ENCODE data around the gene RYR3. TPM values are rescaled to one million over a fixed set of nuclear protein-coding genes. Genes with fewer than 3 reads are reported as not detected.

RYR3 gene
- total RNA-seq, 1 donor from 2014 or later = 0.75 TPM

DNA sequence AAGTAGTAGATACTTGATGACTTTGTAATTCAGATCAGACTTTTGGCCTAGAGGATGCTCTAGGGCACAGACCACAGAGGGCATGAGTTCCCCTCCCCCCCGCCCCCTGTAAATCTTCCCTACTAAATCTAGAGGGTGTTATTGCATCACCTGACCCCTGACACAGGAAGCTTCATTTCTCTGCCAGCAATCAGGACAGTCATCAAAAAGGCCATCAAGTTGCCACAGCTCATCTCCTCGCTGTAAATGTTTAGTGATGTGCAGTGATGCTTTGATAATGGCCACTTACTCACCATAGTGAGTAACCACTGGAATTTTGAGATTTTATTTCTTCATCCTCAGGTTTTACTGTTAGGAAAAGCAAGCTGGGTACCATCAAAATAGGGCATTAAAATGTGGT lies 368.3 kb downstream of the RYR3 start:
- DNase-seq (ENCODE audit: low read depth) = peak; percentile 79
- TF ChIP-seq, protein P1, sequence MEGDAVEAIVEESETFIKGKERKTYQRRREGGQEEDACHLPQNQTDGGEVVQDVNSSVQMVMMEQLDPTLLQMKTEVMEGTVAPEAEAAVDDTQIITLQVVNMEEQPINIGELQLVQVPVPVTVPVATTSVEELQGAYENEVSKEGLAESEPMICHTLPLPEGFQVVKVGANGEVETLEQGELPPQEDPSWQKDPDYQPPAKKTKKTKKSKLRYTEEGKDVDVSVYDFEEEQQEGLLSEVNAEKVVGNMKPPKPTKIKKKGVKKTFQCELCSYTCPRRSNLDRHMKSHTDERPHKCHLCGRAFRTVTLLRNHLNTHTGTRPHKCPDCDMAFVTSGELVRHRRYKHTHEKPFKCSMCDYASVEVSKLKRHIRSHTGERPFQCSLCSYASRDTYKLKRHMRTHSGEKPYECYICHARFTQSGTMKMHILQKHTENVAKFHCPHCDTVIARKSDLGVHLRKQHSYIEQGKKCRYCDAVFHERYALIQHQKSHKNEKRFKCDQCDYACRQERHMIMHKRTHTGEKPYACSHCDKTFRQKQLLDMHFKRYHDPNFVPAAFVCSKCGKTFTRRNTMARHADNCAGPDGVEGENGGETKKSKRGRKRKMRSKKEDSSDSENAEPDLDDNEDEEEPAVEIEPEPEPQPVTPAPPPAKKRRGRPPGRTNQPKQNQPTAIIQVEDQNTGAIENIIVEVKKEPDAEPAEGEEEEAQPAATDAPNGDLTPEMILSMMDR (conservative IDR thresholded peaks at IDR 0.05; ENCODE audit: low read depth, low read length) = no peak
- no peak overlapping the region for H3K4me3 ChIP-seq (ENCODE audit: low read depth, low read length)

DNA sequence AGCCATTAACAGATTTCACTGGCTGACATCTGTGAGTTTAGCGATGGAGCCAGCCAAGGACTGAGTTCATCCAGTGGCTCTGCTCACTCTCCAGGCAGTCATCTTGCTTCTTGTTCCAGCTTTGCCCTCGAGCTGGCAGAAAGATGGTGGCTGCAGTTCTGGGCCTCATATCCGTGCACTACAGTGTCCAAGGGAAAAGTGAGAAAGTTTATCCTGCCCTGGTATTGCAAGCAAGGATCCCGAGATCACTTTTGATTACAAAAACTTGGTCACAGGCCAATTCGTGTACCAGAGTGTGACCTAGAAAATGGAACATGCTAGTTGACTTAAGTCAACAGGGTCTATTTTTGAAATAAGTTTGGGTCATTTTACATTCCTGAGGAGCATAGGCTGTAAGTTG lies 369.6 kb downstream of the RYR3 start:
- no peak for DNase-seq (ENCODE audit: low read depth)
- TF ChIP-seq, protein P1 (conservative IDR thresholded peaks at IDR 0.05; ENCODE audit: low read depth, low read length) = no peak

DNA sequence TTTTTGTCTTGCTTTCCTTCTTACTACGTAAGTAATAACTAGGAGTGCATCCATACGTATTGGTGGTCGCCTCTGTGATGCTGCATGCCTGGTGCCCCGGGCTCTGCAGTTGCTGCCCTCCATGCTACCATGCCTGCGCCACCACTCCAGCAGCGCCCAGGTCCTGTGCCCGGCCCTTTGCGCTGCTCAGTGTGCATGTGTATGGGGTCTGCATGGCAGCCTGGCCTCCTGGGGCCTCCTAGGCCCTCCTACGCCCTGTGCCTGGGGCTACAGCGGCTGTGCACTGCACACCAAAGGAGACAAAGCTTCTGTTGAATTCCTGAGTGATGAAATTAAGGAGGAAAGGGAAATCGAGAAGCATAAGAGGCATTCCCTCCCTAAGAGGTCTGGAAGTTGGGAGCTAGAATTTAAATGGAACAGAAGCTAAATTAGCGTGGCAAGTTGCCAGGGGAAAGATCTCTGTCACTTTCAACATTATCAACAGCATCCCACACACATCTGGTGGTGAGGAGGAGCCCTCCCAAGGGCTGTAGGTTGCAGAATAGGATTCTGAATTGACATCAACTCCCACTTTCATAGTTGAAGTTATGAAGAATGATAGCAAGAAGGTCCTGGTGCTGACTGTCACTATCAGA lies 382.5 kb downstream of the RYR3 start:
- H3K4me3 ChIP-seq (ENCODE audit: low read depth, low read length) = no peak overlapping the region
- DNase-seq (ENCODE audit: low read depth) = no peak
- TF ChIP-seq, protein P1 (conservative IDR thresholded peaks at IDR 0.05; ENCODE audit: low read depth, low read length) = no peak

More for the DNA sequence above, 369.6 kb downstream of the RYR3 start:
- H3K4me3 ChIP-seq (ENCODE audit: low read depth, low read length) = no peak overlapping the region

DNA sequence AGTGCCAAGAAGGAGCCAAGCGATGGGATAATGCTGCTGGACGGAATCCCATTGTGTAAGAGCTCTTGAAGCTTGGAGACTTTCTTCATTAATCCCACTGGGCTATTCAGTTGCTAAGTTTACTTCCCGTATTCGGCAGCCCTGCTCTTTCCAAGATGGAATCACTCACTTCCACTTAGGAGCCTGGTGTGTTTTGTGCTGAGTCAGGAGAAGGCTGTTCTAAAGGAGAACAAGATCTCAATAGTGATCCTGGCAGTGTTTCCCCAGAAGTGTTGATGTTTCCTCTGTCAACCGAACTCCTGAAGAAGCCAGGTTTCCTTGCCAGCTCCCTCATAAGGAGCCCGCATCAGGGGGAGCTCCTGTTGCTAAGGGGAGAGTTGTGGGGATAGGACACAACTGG lies 387.4 kb downstream of the RYR3 start:
- TF ChIP-seq, protein P1 (conservative IDR thresholded peaks at IDR 0.05; ENCODE audit: low read depth, low read length) = no peak
- no peak for DNase-seq (ENCODE audit: low read depth)
- no peak overlapping the region for H3K4me3 ChIP-seq (ENCODE audit: low read depth, low read length)

DNA sequence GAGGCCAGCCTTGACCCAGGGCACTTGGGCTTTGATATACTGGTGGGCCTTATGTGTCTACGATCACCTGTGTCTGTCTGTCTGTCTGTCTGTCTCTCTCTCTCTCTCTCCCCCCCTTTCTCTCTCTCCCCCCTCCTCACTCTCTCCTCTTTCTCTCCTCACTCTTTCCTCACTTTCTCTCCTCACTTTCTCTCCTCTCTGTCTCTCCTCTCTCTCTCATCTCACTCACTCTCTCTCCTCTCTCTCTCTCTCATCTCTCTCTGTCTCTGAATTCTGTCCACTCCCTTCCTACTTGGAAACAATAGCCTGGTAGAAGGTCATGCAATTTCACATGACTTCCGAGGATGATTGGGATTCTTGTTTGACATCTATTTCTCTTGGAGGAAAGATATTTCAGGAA lies 388.4 kb downstream of the RYR3 start:
- TF ChIP-seq, protein P1 (conservative IDR thresholded peaks at IDR 0.05; ENCODE audit: low read depth, low read length) = no peak
- DNase-seq (ENCODE audit: low read depth) = no peak
- H3K4me3 ChIP-seq (ENCODE audit: low read depth, low read length) = no peak overlapping the region

DNA sequence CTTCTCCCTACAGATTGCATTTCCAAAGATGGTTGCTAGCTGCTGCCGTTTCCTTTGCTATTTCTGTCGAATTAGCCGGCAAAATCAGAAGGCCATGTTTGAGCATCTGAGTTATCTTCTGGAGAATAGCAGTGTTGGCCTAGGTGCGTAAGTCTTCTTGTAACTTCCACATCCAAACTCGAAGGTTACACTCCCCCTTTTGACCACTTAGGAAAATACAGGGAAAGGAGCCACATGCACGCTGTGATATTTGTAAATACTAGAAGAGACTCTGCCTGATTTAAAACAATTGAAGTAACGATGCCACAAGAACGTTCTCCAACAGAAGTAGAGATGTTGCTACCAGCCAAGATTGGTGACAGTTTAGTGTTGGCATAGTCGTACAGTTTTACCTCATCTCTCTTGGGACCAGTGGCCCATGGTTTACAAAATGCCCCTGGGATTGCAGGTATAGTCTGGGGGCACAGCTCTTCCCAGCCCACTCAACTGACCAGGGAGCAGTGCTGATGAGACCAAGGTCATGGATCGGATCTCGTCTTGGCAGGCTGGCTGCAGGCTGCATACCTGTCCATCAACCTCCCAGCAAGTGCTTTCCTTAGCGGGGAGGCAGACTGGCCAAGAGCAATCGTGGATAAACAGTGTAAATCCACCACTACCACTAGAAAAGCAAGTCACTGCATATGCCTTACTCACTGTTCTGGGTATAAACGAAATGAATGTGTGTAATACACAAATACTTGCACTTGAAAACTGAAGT lies 389.1 kb downstream of the RYR3 start:
- no peak for DNase-seq (ENCODE audit: low read depth)
- TF ChIP-seq, protein P1 (conservative IDR thresholded peaks at IDR 0.05; ENCODE audit: low read depth, low read length) = peak; percentile 57
- H3K4me3 ChIP-seq (ENCODE audit: low read depth, low read length) = no peak overlapping the region

Data from epithelial cell of proximal tubule (primary cell).